Activated CD4-positive, CD25-positive, alpha-beta regulatory T cell treated with anti-CD3 and anti-CD28 coated beads, Interleukin-2, amount 50 U/mL, for 24 hours (primary cell): ENCODE measurements around the gene ENSA.

ENCODE experiments used
- ATAC-seq, 2 donors: fragments of 150-1000 bp; cut with Tn5 transposase; one replicate each; pipeline ENCODE4 v1.10.0; 2021; ENCODE audit warnings: mild to moderate bottlenecking in 1 of 2, moderate library complexity in 1 of 2

ENSA gene

DNA sequence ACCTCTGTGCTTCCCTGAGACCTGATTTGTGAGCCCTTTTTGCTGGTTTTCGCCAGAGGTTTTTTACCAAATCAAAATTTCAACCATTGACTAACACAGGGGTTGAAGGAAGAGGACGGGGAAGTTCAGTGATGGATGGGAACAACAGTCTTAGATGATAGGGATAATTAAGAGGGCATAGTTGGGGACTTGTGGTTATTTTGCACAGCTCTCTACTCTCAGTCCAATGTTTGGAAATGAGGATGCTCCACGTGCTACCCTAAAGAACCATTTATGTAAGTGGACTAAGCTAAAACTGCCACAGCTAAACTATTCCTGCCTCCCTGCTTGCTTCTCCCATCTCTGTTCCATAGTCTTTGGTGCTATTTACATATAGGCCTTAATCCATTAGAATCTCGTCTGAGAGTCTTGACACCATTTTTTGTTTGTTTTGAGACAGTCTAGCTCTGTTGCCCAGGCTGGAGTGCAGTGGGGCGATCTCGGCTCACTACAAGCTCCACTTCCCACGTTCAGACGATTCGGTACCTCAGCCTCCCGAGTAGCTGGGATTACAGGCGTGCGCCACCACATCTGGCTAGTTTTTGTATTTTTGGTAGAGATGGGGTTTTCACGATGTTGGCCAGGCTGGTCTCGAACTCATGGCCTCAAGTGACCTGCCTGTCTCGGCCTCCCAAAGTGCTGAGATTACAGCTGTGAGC is 49.3 kb downstream of the ENSA start:
- no peak for ATAC-seq

DNA sequence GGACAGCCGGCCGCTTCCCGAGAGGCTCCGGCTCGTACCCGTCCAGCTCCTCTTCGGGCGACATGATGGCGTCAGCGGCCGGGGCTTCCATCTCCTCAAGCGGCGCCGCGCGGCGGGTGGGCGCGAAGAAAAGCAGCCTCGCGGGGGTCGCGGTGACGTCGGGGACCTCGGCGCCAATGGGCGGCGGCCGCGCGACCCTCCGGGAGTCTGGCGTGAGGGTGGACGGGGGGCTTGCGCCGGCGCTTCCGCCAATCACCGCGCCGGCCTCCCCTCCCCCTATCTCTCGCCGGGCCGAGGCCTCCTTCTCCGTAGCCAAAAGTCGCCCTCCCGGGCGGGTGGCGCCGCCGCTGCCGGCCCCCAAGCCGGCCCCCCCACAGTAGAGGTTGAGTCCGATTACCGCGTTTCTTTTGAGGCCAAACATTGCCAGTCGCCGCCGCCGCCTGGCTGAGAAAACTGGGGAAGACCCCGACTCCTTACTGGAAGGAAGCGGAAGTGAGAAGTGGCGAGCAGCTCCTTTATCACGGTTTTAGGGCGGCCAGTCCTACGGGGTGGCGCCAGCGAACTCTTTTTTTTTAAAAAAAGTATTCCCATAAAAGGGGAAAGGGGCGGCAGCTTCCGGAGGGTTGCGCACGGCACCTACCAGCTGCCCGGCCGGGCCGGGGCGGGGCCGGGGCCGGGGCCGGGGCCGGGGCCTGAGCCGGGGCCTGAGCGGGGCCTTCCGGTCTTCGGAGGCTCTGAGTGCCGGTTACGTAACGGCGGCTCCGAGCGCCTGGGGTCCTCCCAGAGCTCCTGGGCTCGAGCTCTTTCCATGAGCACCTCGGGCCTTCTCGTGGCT is 50.1 kb downstream of the ENSA start, which contains the start of gene MCL1:
Gene MCL1 (minus strand): TSS at position 501 of the 835 bp plus-strand sequence. CDS start 80 bp downstream, at position 421.
- peak; percentile 86 to 92 for ATAC-seq

DNA sequence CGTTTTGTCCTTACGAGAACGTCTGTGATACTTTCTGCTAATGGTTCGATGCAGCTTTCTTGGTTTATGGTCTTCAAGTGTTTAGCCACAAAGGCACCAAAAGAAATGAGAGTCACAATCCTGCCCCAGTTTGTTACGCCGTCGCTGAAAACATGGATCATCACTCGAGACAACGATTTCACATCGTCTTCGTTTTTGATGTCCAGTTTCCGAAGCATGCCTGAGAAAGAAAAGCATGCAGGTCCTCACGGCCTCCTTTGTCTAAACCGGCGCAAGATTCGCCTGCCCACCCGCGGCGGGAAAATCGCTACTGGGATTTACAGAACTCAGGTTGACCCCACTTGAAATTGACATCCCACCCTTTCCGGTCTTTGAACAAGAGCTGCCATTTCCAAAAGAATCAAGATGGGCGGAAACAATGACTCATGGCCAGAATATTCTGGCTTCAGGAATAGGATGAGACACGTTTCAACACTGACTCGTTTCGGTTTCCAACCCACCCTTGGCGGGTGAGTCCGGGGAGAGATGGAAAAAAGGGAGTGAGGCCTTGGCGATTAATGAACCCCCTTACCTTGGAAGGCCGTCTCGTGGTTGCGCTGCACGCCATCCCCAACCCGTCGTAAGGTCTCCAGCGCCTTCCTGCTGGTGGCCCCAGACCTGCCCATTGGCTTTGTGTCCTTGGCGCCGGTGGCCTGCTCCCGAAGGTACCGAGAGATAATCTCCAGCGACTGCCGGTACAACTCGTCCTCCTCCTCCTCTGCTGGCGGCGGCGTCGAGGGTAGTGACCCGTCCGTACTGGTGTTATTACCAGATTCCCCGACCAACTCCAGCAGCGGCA is 50.9 kb downstream of the ENSA start:
- ATAC-seq, result peak in 1 of 2 donors; percentile 0

DNA sequence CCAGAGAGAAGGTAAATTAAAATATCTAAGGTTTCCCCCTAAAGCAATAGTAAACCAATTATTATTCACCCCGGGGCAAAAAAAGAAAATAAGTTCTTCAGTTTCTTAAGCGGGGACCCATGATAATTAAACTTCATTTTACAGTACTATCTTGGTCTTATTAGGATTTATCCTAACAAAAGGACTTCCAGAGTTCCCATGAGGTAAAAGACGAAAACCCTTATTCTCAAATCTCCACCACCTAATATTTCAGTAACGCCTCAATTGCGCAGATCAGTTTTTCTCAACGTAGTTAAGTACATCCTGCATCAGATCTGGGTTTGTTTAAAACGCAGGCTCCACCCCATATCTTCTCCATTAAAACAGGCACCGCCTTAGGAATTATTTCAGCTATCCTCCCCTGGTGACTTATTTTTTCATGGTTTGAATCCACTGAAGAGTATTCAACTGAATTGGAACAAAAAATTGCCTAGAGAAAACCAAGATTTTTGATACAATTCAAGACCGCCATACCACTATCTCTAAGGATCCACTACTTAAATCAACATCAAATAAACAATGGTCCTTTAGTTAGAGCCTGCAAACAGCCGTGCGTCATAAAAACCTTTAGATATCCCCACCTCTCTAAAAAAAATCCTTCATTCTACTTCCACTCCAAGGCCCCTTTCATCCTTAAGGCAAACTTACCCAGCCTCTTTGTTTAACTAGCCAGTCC is 51.7 kb downstream of the ENSA start:
- ATAC-seq, result no peak

DNA sequence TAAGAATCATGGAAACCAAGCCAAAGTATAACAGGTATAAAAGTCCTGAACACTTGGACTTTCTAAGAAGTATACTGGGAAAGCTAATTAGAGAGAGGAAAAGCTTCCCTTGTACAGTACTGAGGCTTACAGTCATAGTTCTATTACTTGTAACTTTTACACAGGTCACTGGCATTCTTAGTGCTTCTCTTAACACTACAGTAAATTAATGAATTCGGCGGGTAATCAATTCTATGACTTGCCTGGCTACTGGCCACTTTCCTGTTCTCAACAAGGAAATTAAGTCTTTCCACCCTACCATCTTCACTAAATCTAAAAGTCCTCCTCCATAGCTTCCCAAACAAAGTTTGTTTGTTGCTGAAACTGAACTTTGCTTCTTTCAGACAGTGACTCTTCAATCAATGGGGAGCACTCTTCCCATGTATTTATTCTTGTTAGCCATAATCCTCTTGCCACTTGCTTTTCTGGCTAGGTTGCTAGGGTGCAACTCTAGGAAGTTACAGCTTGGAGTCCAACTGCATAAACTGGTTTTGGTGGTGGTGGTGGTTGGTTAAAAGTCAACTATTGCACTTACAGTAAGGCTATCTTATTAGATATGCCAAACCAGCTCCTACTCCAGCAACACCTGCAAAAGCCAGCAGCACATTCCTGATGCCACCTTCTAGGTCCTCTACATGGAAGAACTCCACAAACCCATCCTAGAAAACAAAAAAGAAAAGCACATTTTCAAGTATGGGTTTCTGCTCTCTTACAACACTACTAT is 52.4 kb downstream of the ENSA start:
- no peak for ATAC-seq

DNA sequence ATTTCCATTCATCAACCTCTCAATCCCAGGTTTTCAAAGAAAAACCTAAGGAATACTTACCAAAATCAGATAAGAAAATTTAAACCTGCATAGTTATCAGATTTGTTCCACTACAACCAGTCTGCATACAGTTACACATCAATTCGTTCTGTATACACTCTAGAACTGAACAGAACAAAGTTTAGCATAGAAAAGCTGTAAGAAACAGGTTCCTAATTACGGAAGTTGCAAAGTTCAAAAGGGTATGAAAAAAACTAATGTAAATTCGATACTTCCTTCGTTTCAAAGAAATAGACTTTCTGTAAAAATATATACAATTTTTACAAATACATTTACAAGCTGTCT is 53.1 kb downstream of the ENSA start:
- no peak for ATAC-seq

DNA sequence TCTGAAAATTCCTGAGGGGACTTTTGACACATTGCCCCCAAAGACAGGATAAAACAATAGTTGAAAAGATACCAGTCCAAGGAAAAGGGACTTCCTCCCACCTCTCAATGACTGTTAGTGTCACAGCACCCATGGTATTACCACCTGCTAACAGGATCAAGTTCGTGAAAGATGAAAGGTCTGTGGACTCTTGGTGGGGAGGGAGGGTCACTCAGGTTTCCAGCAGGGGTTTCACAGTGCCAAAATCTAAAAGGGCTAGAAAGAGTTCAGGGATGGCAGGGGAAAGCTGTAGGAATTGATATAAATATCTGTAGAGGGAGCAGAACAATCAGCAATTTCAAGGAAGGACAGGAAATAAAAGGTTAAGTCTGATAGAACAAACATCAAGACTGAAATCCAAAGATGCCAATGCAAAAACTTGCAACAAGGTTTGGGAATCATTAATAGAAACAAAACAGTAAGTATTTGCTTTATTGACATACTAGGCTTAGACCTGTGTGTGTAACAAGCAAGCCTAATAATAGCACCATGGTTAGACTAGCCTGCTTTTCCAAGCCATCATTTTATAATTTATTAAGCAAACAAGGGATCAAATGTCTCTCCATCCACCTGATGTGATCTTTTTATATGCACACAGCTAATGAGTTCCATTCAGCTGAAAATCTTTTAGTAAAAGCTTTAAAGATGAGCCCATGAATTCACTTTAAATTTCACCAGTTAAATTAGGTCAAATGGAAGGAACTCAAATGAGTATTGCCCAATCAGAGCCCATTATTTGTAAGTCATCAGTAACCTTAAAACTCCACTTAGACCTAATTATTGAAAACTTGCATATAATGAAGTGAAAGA is 53.7 kb downstream of the ENSA start:
- no peak for ATAC-seq

DNA sequence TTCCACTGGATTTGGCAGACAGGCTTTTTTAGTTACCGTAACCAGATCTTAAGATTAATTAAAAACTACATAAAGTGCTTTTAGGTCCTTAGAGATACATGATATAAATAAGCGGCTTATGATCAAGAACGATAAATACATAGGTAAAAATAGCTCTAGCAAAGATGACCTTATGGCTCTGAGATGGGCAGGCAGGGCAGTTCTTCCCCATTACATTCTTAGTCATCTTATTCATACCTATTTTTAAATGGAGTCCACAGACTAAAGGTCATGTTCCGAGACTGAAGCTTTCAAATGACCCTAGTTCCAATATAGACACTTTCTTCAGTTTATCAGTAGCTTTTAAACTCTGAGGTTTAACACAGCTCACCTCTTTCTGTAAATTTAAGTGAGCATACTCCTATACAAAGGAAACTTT is 54.3 kb downstream of the ENSA start:
- ATAC-seq, result no peak

DNA sequence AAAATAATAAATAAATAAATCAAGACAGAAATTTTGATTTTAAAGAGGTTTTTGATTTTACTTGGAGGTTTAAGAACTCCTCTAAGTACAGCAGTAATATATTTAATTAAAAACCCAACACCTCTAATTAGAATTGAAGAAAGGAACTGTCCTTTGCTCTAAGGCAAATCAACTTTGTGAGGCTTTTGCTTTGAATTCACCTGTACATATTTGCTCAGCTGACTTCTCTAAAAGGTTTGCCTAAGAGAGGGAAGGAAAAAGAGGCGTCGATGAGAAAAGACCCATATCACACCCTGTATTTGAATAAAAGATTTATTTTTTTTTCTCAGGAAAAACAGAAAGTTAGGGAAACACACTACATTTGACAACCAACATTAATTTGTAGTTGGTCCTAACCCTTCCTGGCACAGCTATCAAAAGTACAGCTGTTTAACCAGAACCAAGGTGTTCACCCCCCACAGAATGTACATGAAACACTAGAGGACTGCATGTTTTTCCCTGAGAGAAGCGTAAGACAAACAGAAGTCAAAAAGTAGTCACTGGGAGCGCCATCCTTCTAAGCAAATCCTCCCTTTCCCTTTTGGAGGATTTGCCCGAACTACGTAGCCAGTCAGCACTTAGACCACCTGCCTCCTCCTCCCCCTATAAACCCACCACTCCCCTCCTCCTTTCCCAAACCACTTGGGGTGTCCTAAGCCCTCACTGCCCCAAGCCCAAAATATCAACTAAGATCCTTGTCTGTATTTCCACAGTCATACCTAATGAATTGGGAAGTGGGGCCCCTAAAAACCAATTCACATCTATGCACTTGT is 54.9 kb downstream of the ENSA start:
- no peak for ATAC-seq

DNA sequence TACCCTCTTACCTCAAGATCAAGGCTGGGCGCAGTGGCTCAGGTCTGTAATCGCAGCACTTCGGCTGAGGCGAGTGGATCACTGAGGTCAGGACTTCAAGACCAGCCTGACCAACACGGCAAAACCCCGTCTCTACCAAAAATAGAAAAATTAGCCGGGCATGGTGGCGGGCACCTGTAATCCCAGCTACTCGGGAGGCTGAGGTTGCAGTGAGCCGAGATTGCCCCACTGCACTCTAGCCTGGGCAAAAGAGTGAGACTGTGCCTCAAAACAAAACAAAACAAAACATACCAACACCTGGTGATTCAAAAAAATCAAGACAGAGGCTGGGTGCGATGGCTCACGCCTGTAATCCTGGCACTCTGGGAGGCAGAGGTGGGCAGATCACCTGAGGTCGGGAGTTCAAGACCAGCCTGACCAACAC is 55.8 kb downstream of the ENSA start:
- peak; percentile 4 to 6 for ATAC-seq

DNA sequence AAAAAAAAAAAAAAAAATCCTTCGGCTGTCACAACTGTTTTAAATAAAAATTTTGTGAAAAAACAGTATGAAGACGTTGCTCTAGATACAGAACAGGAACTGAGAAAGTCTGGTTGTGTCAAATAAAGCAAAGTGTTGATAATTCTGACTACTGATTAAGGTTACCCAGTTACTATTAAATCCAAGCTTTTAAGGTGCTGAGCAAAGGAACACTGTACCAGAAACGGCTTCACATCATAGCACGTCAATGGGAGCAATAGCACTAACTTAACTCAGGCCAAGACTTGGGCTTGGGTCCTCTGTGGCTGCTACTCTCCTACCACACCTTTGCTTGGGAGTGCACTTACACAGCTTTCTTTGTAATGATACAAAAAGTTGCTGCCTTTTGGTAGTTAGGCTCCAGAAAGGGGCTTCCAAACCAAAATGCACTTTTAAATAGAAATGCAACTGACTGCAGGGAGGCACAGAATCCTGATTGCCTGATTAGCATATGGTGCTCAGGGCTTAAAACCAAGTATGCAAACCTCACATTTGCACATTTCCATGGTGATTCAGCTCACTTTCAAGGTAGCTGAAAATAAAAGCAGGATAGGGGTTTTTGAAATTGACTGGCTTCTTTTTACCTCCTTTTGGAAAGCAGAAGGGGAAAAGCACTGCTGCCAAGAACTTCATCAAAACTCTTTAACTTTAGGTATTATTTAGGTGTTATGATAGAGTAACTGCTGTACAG is 56.3 kb downstream of the ENSA start:
- peak; percentile 17 to 27 for ATAC-seq
